Lower leg skin (tissue), 3 donors: ENCODE data around the gene KRTAP5-4.

ENCODE experiments used
- POLR2A ChIP-seq, 2 donors: fragments of 450-650 bp; IDR thresholded peaks; one replicate each; pipeline ENCODE4 v1.6.1; 2016 to 2017; ENCODE audit warnings: antibody characterized with exemption in 2 of 2, mild to moderate bottlenecking in 1 of 2, moderate library complexity in 1 of 2
- TF ChIP-seq, protein P1 (sequence below), 3 donors: fragments of 450-650 bp; IDR thresholded peaks; one replicate each; pipeline ENCODE4 v1.5.1; 2016; ENCODE audit warnings: antibody characterized with exemption in 3 of 3, mild to moderate bottlenecking in 3 of 3, moderate library complexity in 2 of 3

DNA sequence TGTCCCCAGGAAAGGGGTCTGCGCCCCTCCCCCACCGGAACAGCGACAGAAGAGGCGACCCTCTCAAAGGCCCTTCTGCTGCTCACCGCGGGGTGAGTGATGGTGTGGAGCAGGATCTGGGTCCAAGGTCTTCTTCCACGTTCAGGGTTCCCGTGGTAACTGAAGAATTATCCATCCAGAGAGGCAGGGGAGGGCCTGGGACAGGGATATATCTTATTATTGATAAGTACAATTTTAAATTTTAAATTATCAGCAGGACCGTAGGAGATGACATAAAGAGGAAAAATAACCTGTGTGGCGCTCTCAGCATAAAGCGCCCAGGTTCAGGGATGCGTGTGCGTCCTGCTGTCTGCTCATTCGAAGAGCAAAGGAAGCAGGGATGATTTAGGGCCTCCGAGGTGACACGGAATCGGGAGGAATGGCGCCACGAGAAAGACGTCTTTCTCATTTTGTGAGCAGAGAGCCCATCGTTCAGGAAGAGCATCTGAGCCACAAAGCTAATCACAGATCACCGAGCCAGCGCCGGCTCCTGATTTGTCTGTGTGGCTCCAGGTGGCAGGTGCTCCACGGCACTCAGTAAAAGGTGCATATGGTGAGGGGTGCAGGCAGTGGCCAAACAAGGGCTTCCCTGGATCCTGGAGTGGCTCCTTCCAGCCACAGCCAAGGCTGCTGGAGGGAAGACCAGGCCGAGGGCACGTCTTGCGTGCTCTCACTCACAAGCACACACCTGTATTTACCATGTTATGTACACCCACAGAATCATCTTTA lies 26.9 kb upstream of the KRTAP5-4 start:
- no peak for TF ChIP-seq POLR2A (IDR thresholded peaks at IDR 0.05)
- TF ChIP-seq, protein P1, sequence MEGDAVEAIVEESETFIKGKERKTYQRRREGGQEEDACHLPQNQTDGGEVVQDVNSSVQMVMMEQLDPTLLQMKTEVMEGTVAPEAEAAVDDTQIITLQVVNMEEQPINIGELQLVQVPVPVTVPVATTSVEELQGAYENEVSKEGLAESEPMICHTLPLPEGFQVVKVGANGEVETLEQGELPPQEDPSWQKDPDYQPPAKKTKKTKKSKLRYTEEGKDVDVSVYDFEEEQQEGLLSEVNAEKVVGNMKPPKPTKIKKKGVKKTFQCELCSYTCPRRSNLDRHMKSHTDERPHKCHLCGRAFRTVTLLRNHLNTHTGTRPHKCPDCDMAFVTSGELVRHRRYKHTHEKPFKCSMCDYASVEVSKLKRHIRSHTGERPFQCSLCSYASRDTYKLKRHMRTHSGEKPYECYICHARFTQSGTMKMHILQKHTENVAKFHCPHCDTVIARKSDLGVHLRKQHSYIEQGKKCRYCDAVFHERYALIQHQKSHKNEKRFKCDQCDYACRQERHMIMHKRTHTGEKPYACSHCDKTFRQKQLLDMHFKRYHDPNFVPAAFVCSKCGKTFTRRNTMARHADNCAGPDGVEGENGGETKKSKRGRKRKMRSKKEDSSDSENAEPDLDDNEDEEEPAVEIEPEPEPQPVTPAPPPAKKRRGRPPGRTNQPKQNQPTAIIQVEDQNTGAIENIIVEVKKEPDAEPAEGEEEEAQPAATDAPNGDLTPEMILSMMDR (IDR thresholded peaks at IDR 0.05): no peak
